ENCODE measurements around the gene LLGL2.

GRCh38 chr17:75576661-75577060, 51.2 kb downstream of the LLGL2 start:
- TF ChIP-seq EZH2 (IDR thresholded peaks at IDR 0.05; ENCODE audit: borderline replicate concordance, low read length), result no peak
- no peak for TF ChIP-seq CTCF (conservative IDR thresholded peaks at IDR 0.05 in 1 of 2, IDR thresholded peaks at IDR 0.05 in 1 of 2; ENCODE audit: extremely low read depth in 1 of 2, insufficient read depth in 1 of 2, low read depth in 1 of 2, low read length in 2 of 2)
